ENCODE measurements around the gene USP49.

Gene USP49

DNA sequence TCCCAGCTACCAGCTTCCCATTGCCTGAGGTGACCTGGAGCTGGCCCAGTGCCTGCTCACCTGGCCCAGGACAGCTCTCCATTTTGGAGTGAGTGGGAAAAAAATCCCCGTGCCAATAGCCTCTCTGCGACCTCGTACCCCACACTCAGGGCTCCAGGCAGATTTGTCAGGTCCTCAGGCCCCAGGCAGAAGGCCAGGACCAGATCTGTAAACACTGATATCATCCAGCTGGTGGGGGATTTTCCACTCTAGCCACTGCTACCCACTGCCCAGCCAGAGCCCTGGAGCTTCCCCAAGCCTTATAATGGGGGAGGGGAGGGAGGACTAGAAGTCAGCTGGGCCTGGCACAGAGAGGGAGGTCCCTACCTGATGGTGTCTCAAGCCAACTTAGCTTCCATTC lies 146.6 kb downstream of the USP49 start:
- DNase-seq: no peak

DNA sequence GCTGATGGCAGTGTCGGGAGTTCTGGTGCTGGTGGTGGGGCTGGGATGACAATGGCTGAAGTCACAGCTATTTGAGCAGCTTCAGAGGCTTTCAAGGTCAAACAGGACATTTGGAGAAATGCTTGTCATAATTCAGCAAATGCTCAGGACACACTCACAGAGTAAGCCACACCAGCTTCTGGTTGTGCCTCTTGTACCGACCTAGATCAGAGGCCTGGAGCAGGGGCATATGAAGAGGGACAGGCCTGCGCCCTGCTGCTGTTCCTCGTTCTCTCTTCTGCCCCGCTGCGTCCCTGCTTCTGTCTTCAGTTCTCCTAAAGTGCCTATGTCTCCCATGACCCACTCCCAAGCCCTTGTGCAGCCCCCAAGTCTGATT lies 147.1 kb downstream of the USP49 start:
- no peak for DNase-seq

DNA sequence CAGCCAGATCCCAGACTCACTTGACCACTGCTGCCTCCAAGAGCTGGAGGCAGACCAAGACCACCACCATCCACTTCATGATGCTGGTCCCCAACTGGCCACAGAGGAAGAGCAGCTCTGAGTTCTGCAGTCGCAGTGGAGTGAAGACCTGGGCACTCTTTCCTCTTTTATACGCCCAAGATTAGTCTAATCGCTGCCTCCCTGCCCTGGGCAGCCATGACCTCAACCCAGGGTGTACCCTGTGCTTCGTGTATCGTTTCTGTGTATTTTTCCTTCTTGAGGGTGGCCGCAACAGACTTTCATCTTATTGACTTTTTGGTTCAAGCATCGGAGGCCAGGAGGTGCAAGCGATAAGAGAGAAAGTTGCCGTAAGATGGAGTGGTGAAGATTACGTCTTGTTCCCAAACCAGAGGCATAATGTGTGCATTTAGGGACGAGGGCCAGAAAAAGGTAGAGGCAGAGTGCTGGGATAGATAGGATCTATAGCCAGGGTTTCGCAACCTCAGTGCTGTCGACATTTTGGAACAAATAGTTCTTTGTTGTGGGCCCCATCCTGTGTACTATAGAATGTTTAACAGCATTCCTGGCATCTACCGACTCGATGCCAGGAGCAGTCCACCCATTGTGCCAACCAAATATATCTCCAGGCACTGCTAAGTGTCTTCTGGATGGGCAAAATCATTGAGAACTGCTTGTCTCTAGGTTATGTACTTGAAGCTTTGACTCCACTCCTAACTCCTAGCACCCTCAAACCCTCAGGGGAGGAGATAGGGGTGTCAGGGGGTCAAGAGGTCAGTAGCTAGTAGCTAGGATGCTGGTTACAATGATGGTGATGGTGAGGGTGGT lies 147.7 kb downstream of the USP49 start, which contains the start of gene PGC:
PGC (minus strand) TSS at position 142 of the 846 bp plus-strand sequence; CDS start at position 79, 63 bp downstream.
- no peak for DNase-seq

DNA sequence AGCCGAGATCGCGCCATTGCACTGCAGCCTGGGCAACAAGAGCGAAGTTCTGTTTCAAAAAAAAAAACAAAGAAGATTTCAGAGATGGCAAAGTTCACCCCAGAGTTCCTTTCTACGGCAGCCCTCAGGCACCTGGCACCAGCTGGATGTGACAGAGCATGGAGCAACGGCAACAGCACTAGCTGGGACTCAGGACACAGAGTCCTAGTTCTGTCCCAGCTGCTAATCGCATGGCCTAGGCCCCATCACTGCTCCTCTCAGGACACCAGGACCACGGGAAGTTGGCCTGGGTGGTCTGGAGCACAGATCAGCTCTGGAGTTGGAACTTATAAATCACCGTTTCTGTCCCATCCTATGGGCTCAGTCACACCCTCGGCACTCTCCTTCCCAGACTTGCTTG lies 149.1 kb downstream of the USP49 start:
- DNase-seq: no peak

DNA sequence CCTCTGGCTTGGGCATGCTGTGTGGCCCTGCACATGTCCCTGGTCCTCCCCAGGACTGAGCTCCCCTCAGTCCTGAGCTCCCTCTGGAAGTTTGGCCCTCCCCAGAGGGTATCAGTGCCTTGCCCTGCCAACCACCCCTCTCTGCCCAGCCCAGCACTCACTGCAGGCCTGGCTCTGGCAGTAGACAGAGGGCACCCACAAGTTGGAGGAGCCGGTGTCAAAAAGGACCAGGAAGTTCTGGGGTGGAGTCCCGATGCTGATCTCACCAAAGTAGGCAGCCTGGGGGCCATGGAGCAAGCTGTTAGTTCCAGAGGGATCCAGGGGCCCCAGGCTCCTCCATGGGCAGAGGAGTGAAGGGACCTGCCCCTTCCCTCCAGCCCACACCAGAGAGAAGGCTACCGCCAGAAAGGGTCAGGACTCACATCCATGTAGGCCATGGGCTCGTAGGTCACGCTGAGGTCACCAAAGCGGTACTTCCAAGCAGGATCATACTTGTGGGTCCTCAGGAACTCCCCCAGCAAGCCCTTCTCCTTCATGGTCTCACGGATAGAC lies 150.9 kb downstream of the USP49 start:
- DNase-seq: no peak

DNA sequence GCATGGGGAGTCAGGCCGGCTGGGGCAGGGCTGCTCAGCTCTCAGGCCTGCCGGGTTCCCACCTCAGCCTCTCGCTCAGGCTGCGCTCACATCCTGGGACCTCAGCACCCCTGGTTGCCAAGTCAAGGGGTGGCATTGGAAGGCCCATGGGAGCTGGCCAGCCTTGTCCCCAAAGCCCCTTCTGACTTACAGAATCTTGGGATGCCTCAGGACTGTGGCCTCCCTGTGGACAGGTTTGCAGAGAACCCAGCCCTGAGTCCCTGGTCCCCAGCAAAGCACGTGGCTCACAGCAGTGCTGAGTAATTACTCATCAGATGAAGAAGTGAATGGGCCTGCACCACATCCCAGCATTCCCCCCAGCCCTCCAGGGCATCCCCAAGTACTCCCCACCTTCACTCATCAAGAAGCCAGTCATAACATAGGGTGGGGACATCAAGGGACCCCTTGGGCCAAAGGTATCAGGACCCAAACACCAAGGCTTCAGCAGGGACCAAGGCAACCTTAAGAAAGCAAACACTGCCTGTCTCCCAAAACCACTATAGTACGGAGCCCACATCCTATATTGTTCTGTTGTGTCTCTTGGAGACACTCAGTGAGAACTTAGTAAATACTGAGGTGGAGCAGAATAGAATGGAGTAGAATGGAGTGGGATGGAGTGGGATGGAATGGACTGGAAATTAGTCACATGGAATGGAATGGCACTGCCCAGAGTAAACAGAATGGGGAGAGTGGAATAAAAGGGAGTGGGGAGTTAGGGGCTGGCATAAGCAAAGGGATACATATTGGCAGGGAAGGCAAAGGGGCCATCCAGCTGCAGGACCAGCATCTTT lies 151.6 kb downstream of the USP49 start:
- no peak for DNase-seq

DNA sequence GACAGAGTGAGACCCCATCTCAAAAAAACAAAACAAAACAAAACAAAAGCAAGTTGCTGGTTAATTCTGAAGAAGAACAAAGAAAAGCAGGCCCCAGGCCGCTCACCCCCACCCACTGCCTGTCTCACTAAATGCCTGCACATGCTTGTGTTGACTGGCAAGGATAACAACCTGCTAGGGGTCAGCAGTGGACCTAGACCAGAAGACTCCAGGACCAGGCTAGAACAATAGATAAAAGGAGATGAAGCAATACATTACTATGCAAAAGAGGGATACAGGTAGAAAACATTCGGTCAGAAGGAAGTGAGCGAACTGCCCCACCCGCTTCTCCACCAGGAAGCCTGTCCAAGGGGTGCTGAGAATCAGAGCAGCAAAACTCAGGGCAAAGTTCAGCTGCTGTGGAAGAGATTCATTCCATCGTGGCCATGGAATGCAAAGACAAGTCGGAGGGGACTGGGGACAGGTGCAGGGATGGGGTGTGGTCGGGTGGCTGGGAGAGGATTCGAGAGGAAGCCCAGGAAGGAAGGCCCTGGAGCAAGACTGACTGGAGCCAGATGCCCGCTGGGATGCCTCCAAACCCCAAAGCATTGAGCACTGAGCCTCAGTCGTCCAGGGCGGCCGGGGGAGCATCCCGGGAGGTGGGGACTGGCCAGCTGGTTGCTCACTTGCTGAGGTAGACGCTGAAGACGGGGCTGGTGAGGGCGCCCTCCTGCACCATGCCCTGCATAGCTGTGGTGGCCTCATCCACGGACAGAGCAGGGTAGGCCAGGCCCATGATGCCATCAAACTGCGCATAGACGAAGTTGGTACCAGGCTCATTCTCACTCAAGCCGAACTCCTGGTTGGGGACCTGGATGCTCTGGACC lies 153.3 kb downstream of the USP49 start:
- DNase-seq: no peak

DNA sequence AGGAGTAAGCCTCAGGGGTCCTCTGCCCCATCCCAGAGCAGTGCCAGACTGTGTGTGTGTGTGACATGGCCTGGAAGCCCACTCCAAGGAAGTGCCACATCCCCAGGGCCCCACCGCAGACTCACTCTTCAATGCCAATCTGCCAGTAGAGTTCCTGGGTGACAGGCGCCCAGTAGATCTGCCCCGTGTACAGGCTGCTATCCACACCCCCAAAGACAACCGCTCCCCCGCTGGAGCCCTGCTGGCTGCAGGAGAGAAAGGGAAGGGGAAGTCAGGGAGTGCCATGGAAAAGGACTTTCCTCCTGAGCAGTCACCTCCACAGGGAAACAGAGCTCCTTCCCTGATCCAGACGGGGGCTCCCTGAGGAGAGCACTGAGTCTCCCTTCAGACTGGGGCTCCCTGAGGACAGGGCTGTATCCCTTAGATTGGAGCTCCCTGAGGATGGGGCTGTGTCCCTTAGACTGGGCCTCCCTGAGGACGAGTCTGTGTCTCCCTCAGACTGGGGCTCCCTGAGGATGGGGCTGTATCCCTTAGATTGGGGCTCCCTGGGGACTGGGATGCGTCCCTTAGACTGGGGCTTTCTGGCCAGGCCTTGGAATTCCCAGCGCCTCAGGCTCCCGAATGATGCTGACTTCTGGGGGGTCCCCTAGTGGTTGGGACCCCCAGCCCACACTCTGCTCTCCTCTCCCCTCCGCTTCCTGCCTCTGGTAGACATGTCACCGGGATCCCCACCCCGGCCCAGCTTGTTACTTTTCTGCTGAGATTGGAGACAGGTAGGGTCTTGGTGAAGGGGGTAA lies 154.6 kb downstream of the USP49 start:
- DNase-seq: no peak
